IMR-90 (cell line): ENCODE results near the gene CADM2. TPM values are rescaled to one million over a fixed set of nuclear protein-coding genes. Genes with fewer than 3 reads are reported as not detected.

Experiments
- ATAC-seq: fragments of 200-7000 bp; cut with Tn5 transposase; 2 replicates; pipeline ENCODE4 v1.9.1; 2020; ENCODE audit warnings: low read depth, mild to moderate bottlenecking, moderate library complexity
- BruUV-seq: library from RNA; stranded (reverse); fragments of 400-500 nt; replicated peaks from 2 replicates; lab custom pipeline; 2021; lab: Mats Ljungman, UMichigan
- CTCF ChIA-PET: fragments of 300-600 bp; formaldehyde crosslinking; extraction: SDS; loops from one replicate; lab custom pipeline; 2021; ENCODE audit warnings: antibody characterized with exemption; lab: Yijun Ruan, JAX
- POLR2A ChIA-PET: fragments of 300-600 bp; sonication (Branson Sonifier 250); formaldehyde crosslinking; loops from one replicate; lab custom pipeline; 2022; ENCODE audit warnings: antibody characterized with exemption; ENCODE audit not compliant: unreplicated experiment; lab: Charles Lee
- DNase-seq: peaks from one replicate; pipeline ENCODE4 v3.0.0; 2013
- H2AFZ ChIP-seq: replicated peaks from 2 replicates; pipeline ENCODE3; 2013; ENCODE audit warnings: low read length, mild to moderate bottlenecking; ENCODE audit not compliant: poor library complexity
- H2AK5ac ChIP-seq: 2 replicates; pipeline ENCODE4 v1.6.1; 2013; ENCODE audit warnings: low read depth, low read length, inconsistent platforms
- H2AK9ac ChIP-seq: replicated peaks from 2 replicates; pipeline ENCODE3; 2013; ENCODE audit warnings: mild to moderate bottlenecking, low read depth, low read length, moderate library complexity; ENCODE audit not compliant: poor library complexity
- H2BK120ac ChIP-seq: 2 replicates; pipeline ENCODE4 v1.6.1; 2013; ENCODE audit warnings: low read depth, low read length, inconsistent platforms
- H2BK15ac ChIP-seq: 3 replicates; pipeline ENCODE4 v1.6.1; 2013; ENCODE audit warnings: low read depth, low read length, inconsistent platforms
- H2BK20ac ChIP-seq: 2 replicates; pipeline ENCODE4 v1.6.1; 2013; ENCODE audit warnings: low read depth, mild to moderate bottlenecking, inconsistent platforms, low read length, moderate library complexity
- H2BK5ac ChIP-seq: 2 replicates; pipeline ENCODE4 v1.6.1; 2013; ENCODE audit warnings: mild to moderate bottlenecking, low read depth, low read length, inconsistent platforms; ENCODE audit not compliant: poor library complexity, severe bottlenecking
- H3K14ac ChIP-seq: replicated peaks from 2 replicates; pipeline ENCODE4 v1.6.1; 2013; ENCODE audit warnings: low read depth, low read length, inconsistent platforms
- H3K18ac ChIP-seq: 2 replicates; pipeline ENCODE4 v1.6.1; 2013; ENCODE audit warnings: low read depth, low read length, control low read depth
- H3K23ac ChIP-seq: 2 replicates; pipeline ENCODE4 v1.6.1; 2013; ENCODE audit warnings: low read depth, low read length, inconsistent platforms
- H3K27ac ChIP-seq: 2 replicates; pipeline ENCODE4 v1.5.1; 2013; ENCODE audit warnings: mild to moderate bottlenecking, control low read depth, low read length; ENCODE audit not compliant: insufficient read depth
- H3K27me3 ChIP-seq: 2 replicates; pipeline ENCODE4 v1.6.1; 2013; ENCODE audit warnings: low read length; ENCODE audit not compliant: control insufficient read depth, insufficient read depth
- H3K36me3 ChIP-seq: 2 replicates; pipeline ENCODE4 v1.6.1; 2013; ENCODE audit warnings: low read length, mixed read lengths; ENCODE audit not compliant: control insufficient read depth, insufficient read depth
- H3K4ac ChIP-seq: 2 replicates; pipeline ENCODE4 v1.6.1; 2013; ENCODE audit warnings: low read depth, low read length, inconsistent platforms
- H3K4me1 ChIP-seq: 2 replicates; pipeline ENCODE4 v1.6.1; 2013; ENCODE audit warnings: low read length, mixed read lengths; ENCODE audit not compliant: control insufficient read depth, insufficient read depth
- H3K4me2 ChIP-seq: 2 replicates; pipeline ENCODE4 v1.6.1; 2013; ENCODE audit warnings: low read depth, mild to moderate bottlenecking, control low read depth, low read length, moderate library complexity
- H3K4me3 ChIP-seq: 2 replicates; pipeline ENCODE4 v1.5.1; 2013; ENCODE audit warnings: low read depth, mild to moderate bottlenecking, control low read depth, low read length, moderate library complexity; ENCODE audit not compliant: insufficient read depth
- H3K56ac ChIP-seq: 2 replicates; pipeline ENCODE4 v1.6.1; 2013; ENCODE audit warnings: low read length, inconsistent platforms; ENCODE audit not compliant: insufficient read depth; ENCODE audit errors: extremely low read depth
- H3K79me1 ChIP-seq, 2 experiments: 2 replicates each; pipeline ENCODE4 v1.6.1; 2013; ENCODE audit warnings: low read length in 2 of 2, inconsistent platforms in 1 of 2, low read depth in 1 of 2
- H3K9ac ChIP-seq: 2 replicates; pipeline ENCODE4 v1.6.1; 2013; ENCODE audit warnings: low read depth, low read length, control low read depth
- H3K9me1 ChIP-seq: 2 replicates; pipeline ENCODE4 v1.6.1; 2013; ENCODE audit warnings: low read length, inconsistent platforms; ENCODE audit not compliant: insufficient read depth
- H3K9me3 ChIP-seq: 2 replicates; pipeline ENCODE4 v1.6.1; 2013; ENCODE audit warnings: low read length; ENCODE audit not compliant: control insufficient read depth, insufficient read depth
- H4K20me1 ChIP-seq: 2 replicates; pipeline ENCODE4 v1.6.1; 2013; ENCODE audit warnings: low read length, inconsistent platforms; ENCODE audit not compliant: insufficient read depth
- H4K5ac ChIP-seq: 2 replicates; pipeline ENCODE4 v1.6.1; 2013; ENCODE audit warnings: mild to moderate bottlenecking, low read depth, low read length, control low read depth
- H4K8ac ChIP-seq, 2 experiments: 2 replicates each; pipeline ENCODE4 v1.6.1; 2013; ENCODE audit warnings: low read depth in 2 of 2, low read length in 2 of 2, control low read depth in 1 of 2, inconsistent platforms in 1 of 2
- H4K91ac ChIP-seq: 2 replicates; pipeline ENCODE4 v1.6.1; 2013; ENCODE audit warnings: low read depth, low read length, inconsistent platforms; ENCODE audit not compliant: insufficient read depth
- BHLHE40 ChIP-seq: fragments of 150-350 bp; IDR thresholded peaks from 2 replicates; pipeline ENCODE4 v1.6.1; 2016; ENCODE audit warnings: mild to moderate bottlenecking, low read depth, low read length
- CHD1 ChIP-seq: IDR thresholded peaks from 2 replicates; pipeline ENCODE4 v1.6.1; 2012; ENCODE audit warnings: low read depth, low read length, improper control_type of control experiment
- FOS ChIP-seq: fragments of 150-350 bp; IDR thresholded peaks from 2 replicates; pipeline ENCODE4 v1.6.1; 2016; ENCODE audit warnings: low read depth, low read length
- MAFK ChIP-seq: IDR thresholded peaks from 2 replicates; pipeline ENCODE4 v1.6.1; 2012; ENCODE audit warnings: low read depth, low read length, improper control_type of control experiment
- MAZ ChIP-seq: IDR thresholded peaks from 2 replicates; pipeline ENCODE4 v1.6.1; 2012; ENCODE audit warnings: low read depth, mild to moderate bottlenecking, low read length, improper control_type of control experiment, moderate library complexity, borderline replicate concordance
- POLR2A ChIP-seq: IDR thresholded peaks from 2 replicates; pipeline ENCODE4 v1.6.1; 2012; ENCODE audit warnings: mild to moderate bottlenecking, low read depth, low read length
- RAD21 ChIP-seq: IDR thresholded peaks from 2 replicates; pipeline ENCODE4 v1.6.1; 2012; ENCODE audit warnings: low read length, improper control_type of control experiment
- RCOR1 ChIP-seq: IDR thresholded peaks from 2 replicates; pipeline ENCODE4 v1.6.1; 2012; ENCODE audit warnings: mild to moderate bottlenecking, low read length, improper control_type of control experiment; ENCODE audit not compliant: insufficient replicate concordance
- RFX5 ChIP-seq: IDR thresholded peaks from 2 replicates; pipeline ENCODE4 v1.8.0; 2012; ENCODE audit warnings: low read depth, mild to moderate bottlenecking, low read length, moderate library complexity
- dilution Hi-C: fragments of 300-500 bp; cut with HindIII; formaldehyde crosslinking; loops from one replicate; pipeline ENCODE4 v1.14.3; 2018; ENCODE audit warnings: low sequenced_read_pairs; ENCODE audit not compliant: unreplicated experiment
- in situ Hi-C: fragments of 300-500 bp; cut with MboI; formaldehyde crosslinking; loops from 3 replicates; pipeline ENCODE4 v1.14.3; 2019; ENCODE audit warnings: low sequenced_read_pairs, inconsistent platforms, mixed read lengths
- intact Hi-C: fragments of 100-400 bp; cut with micrococcal nuclease; formaldehyde crosslinking; loops from 2 replicates; pipeline ENCODE4 v1.10.0; 2022
- polyA plus RNA-seq, 3 experiments: library from polyadenylated mRNA; depleted of rRNA; stranded (reverse); fragments of >200 nt; gene quantifications; 2 replicates each; pipeline ENCODE4 v1.2.3, GENCODE V29; 2012; ENCODE audit warnings: low replicate concordance in 1 of 3
- total RNA-seq: library from RNA; depleted of rRNA; stranded (reverse); fragments of >200 nt; gene quantifications from 2 replicates; pipeline ENCODE4 v1.2.3, GENCODE V29; 2012
- TF ChIP-seq, protein P1 (sequence below): conservative IDR thresholded peaks from 2 replicates; pipeline ENCODE4 v1.5.1; 2012; ENCODE audit warnings: mild to moderate bottlenecking, low read depth, low read length, improper control_type of control experiment
- TF ChIP-seq, protein P2 (sequence below): fragments of 150-350 bp; IDR thresholded peaks from 2 replicates; pipeline ENCODE4 v1.6.1; 2017; ENCODE audit warnings: mild to moderate bottlenecking, antibody characterized with exemption, low read length, low read depth

CADM2 gene
- total and polyA plus RNA-seq, 2 of the 4 experiments (the other 2 are of a cell fraction), result not detected

DNA sequence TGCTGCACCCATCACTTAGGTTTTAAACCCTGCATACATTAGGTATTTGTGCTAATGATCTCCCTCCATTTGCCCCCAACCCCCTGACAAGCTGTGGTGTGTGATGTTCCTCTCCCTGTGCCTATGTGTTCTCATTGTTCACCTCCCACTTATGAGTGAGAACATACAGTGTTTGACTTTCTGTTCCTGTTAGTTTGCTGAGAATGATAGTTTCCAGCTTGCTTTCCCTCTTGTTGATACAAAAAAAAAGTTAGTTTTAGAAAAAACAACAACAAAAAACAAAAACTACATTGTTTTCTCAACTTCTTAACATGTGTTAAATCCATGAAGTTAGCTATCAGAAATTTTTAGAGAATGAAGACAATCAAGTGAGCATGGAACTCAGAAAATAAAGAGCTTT is 1079.1 kb downstream of the CADM2 start:
- no peak overlapping the region for H2BK5ac ChIP-seq
- no TSS peak for BruUV-seq
- H2BK15ac ChIP-seq, result no peak overlapping the region
- H2AK9ac ChIP-seq, result no peak overlapping the region
- POLR2A ChIA-PET, result no interaction called here
- DNase-seq, result no peak
- CTCF ChIA-PET, result no interaction called here
- H3K23ac ChIP-seq, result no peak overlapping the region
- H3K27me3 ChIP-seq, result no peaks in the 10 kb centered on the region
- H3K27ac ChIP-seq, result no peak overlapping the region
- H3K4ac ChIP-seq, result no peak overlapping the region
- no peak overlapping the region for H3K18ac ChIP-seq
- no peak overlapping the region for H2AFZ ChIP-seq
- in situ Hi-C loops, result no loop called here
- no peaks in the 10 kb centered on the region for H3K4me1 ChIP-seq
- ATAC-seq, result no peak
- no peaks in the 10 kb centered on the region for H3K9me3 ChIP-seq
- no peak overlapping the region for H2AK5ac ChIP-seq
- H4K20me1 ChIP-seq, result no peaks in the 10 kb centered on the region
- dilution Hi-C loops, result no loop called here
- no peaks in the 10 kb centered on the region for H3K36me3 ChIP-seq
- intact Hi-C loops, result no loop called here
- no peak overlapping the region for H2BK20ac ChIP-seq
- no peak overlapping the region for H3K4me2 ChIP-seq
- TF ChIP-seq MAZ, result no peak
- no peak for TF ChIP-seq RAD21
- TF ChIP-seq FOS, result no peak
- TF ChIP-seq, protein P1, sequence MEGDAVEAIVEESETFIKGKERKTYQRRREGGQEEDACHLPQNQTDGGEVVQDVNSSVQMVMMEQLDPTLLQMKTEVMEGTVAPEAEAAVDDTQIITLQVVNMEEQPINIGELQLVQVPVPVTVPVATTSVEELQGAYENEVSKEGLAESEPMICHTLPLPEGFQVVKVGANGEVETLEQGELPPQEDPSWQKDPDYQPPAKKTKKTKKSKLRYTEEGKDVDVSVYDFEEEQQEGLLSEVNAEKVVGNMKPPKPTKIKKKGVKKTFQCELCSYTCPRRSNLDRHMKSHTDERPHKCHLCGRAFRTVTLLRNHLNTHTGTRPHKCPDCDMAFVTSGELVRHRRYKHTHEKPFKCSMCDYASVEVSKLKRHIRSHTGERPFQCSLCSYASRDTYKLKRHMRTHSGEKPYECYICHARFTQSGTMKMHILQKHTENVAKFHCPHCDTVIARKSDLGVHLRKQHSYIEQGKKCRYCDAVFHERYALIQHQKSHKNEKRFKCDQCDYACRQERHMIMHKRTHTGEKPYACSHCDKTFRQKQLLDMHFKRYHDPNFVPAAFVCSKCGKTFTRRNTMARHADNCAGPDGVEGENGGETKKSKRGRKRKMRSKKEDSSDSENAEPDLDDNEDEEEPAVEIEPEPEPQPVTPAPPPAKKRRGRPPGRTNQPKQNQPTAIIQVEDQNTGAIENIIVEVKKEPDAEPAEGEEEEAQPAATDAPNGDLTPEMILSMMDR, result no peak
- TF ChIP-seq POLR2A, result no peak
- no peak for TF ChIP-seq RCOR1
- TF ChIP-seq RFX5, result no peak
- no peak for TF ChIP-seq BHLHE40
- no peak for TF ChIP-seq CHD1
- TF ChIP-seq MAFK, result no peak
- TF ChIP-seq, protein P2, sequence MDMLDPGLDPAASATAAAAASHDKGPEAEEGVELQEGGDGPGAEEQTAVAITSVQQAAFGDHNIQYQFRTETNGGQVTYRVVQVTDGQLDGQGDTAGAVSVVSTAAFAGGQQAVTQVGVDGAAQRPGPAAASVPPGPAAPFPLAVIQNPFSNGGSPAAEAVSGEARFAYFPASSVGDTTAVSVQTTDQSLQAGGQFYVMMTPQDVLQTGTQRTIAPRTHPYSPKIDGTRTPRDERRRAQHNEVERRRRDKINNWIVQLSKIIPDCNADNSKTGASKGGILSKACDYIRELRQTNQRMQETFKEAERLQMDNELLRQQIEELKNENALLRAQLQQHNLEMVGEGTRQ, result no peak
- no peak overlapping the region for H3K56ac ChIP-seq
- H4K91ac ChIP-seq, result no peak overlapping the region
- H3K9me1 ChIP-seq, result no peaks in the 10 kb centered on the region
- H3K4me3 ChIP-seq, result no peak overlapping the region
- H3K9ac ChIP-seq, result no peak overlapping the region
- H3K79me1 ChIP-seq, result no peaks in the 10 kb centered on the region
- H2BK120ac ChIP-seq, result no peak overlapping the region
- H3K14ac ChIP-seq, result no peak overlapping the region
- no peak overlapping the region for H4K5ac ChIP-seq
- H4K8ac ChIP-seq, result no peak overlapping the region
